CD4-positive, alpha-beta T cell (primary cell): ENCODE data around the gene MBD1. TPM values are rescaled to one million over a fixed set of nuclear protein-coding genes. Genes with fewer than 3 reads are reported as not detected.
A peak's percentile ranks its signal among the peaks of the same experiment; 100 is the strongest.
"Not testable (repeated sequence)": the region's sequence is repeated elsewhere in the genome, so short reads cannot be mapped to it uniquely, and the experiment has no call there.

ENCODE experiments used
- ATAC-seq: fragments of 200-7000 bp; cut with Tn5 transposase; one replicate; pipeline ENCODE4 v1.10.0; 2022; ENCODE audit warnings: mild to moderate bottlenecking; ENCODE audit not compliant: poor library complexity
- CTCF ChIA-PET: fragments of 350-600 bp; sonication (Branson Sonifier 250); formaldehyde crosslinking; loops from one replicate; lab custom pipeline; 2021; ENCODE audit warnings: antibody characterized with exemption, inconsistent platforms; lab: Charles Lee
- POLR2A ChIA-PET: fragments of 350-600 bp; sonication (Branson Sonifier 250); formaldehyde crosslinking; loops from one replicate; lab custom pipeline; 2021; ENCODE audit warnings: antibody characterized with exemption, inconsistent platforms; lab: Charles Lee
- DNase-seq, 14 experiments: peaks; one replicate each; pipeline ENCODE4 v3.0.0-alpha.2; 2013 to 2020; ENCODE audit warnings: mixed read lengths in 2 of 14
- H3K27ac ChIP-seq, 2 donors: one replicate each; pipeline versions ENCODE4 v1.5.1 to v1.7.0; 2013; ENCODE audit warnings: low read length in 2 of 2, low read depth in 1 of 2, mild to moderate bottlenecking in 1 of 2
- H3K27me3 ChIP-seq, 2 experiments: 1 replicate in 1 of 2; 2 replicates in 1 of 2; pipeline versions ENCODE4 v1.6.1 to v1.7.0; 2013; ENCODE audit warnings: low read length in 2 of 2, control low read depth in 1 of 2, mild to moderate bottlenecking in 1 of 2, moderate library complexity in 1 of 2; ENCODE audit not compliant: insufficient read depth in 2 of 2, control insufficient read depth in 1 of 2
- H3K36me3 ChIP-seq: one replicate; pipeline ENCODE4 v1.6.1; 2013; ENCODE audit warnings: low read length, control low read depth; ENCODE audit not compliant: insufficient read depth
- H3K4me1 ChIP-seq: one replicate; pipeline ENCODE4 v1.6.1; 2013; ENCODE audit warnings: low read length, control low read depth; ENCODE audit not compliant: insufficient read depth
- H3K4me3 ChIP-seq: one replicate; pipeline ENCODE4 v1.5.1; 2013; ENCODE audit warnings: mild to moderate bottlenecking, low read length, moderate library complexity
- H3K9me3 ChIP-seq, 2 experiments: 1 replicate in 1 of 2; 2 replicates in 1 of 2; pipeline versions ENCODE4 v1.6.1 to v1.7.0; 2013; ENCODE audit warnings: low read length in 2 of 2, mild to moderate bottlenecking in 2 of 2, control low read depth in 1 of 2, moderate library complexity in 1 of 2; ENCODE audit not compliant: control insufficient read depth in 1 of 2, insufficient read depth in 1 of 2
- H3K27ac Mint-ChIP-seq: one replicate; pipeline ENCODE4 v1.8.0; 2020; ENCODE audit warnings: mixed read lengths
- H3K27me3 Mint-ChIP-seq: one replicate; pipeline ENCODE4 v1.8.0; 2021; ENCODE audit warnings: mixed read lengths
- H3K36me3 Mint-ChIP-seq: one replicate; pipeline ENCODE4 v1.8.0; 2021; ENCODE audit warnings: low read depth, mixed read lengths
- H3K4me1 Mint-ChIP-seq: one replicate; pipeline ENCODE4 v1.8.0; 2021; ENCODE audit warnings: low read depth, mixed read lengths
- H3K4me3 Mint-ChIP-seq: one replicate; pipeline ENCODE4 v1.8.0; 2020; ENCODE audit warnings: mild to moderate bottlenecking, mixed read lengths
- H3K9me3 Mint-ChIP-seq: one replicate; pipeline ENCODE4 v1.8.0; 2020; ENCODE audit warnings: mixed read lengths
- intact Hi-C, 2 experiments: fragments of 100-400 bp; cut with DNase I in 1 of 2; cut with micrococcal nuclease in 1 of 2; formaldehyde crosslinking; loops; one replicate each; pipeline versions ENCODE4 v1.15.1 to v1.9.0; 2023 to 2025; cut with DNase I, micrococcal nuclease
- total RNA-seq, 174 experiments: library from RNA in 2 of 174; stranded (reverse) in 2 of 174; gene quantifications; one replicate each; pipeline ENCODE4 v1.2.3 and lab custom pipeline; 2021 to 2026
- TF ChIP-seq, protein P1 (sequence below): fragments of 200-600 bp; IDR thresholded peaks from one replicate; pipeline ENCODE4 v1.8.0; 2022; ENCODE audit warnings: antibody characterized with exemption, mild to moderate bottlenecking

MBD1 gene
- total RNA-seq, 2 experiments from 2014 or later: 103 to 107 TPM

DNA sequence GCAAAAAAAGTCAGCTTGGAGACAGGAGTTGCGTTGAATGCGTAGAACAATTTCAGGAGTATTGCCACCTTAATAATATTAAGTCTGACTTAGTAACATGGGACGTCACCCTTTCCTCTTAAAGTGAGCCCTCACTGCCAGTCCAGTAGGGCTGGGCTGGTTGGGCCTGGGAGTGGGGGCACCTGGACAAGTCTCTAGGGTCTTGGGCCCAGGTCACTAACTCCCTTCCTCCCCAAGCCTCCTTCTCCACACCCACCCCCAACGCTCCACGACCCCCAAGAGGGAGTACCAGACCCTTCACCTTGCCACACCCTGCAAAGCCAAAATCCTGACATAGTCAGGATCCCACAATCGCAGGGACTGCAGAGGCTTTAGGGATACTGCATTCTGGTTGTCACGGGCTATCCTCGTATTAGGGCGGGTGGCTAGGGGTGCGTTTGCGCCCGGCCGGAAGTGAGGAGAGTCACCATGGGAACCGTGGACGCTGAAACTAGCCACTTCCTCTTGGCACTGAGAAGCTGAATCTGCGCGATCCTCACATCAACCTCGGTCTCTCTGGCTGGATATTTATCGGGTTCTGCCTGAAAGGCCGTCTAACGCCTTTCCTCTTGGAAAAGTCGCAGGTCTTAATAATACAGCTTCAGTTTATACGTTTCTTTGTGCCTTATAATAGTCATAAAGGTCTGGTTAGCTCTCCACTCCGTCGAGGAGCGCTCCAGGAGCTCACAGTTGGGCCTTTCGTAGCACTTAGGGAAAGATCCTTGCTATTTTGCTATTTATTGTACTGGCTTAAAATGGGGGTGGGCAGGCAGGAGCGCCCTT is 16.5 kb upstream of the MBD1 start:
- peaks cover 13 to 17% of the 10 kb centered on the region in 2 experiments for H3K27me3 ChIP-seq
- ChIA-PET CTCF (interaction anchor here (0.8 kb wide), 1 partner anchor 10 kb away, joined by 3 read pairs; no protein-coding TSS in a partner anchor), POLR2A (interaction anchor here (0.8 to 1.1 kb wide), 3 partner anchors 8 to 17 kb away, joined by 3 to 6 read pairs (median 5); partner anchors contain the start of gene MBD1)
- Mint-ChIP-seq H3K27me3 (peaks cover 40% of the 10 kb centered on the region), H3K9me3 (no peaks in the 10 kb centered on the region), H3K4me1 (peaks cover 11% of the 10 kb centered on the region), H3K27ac (no peak overlapping the region), H3K4me3 (peak overlapping the region; percentile 83), H3K36me3 (no peaks in the 10 kb centered on the region)
- peak; percentile 97 for ATAC-seq
- TF ChIP-seq, protein P1, sequence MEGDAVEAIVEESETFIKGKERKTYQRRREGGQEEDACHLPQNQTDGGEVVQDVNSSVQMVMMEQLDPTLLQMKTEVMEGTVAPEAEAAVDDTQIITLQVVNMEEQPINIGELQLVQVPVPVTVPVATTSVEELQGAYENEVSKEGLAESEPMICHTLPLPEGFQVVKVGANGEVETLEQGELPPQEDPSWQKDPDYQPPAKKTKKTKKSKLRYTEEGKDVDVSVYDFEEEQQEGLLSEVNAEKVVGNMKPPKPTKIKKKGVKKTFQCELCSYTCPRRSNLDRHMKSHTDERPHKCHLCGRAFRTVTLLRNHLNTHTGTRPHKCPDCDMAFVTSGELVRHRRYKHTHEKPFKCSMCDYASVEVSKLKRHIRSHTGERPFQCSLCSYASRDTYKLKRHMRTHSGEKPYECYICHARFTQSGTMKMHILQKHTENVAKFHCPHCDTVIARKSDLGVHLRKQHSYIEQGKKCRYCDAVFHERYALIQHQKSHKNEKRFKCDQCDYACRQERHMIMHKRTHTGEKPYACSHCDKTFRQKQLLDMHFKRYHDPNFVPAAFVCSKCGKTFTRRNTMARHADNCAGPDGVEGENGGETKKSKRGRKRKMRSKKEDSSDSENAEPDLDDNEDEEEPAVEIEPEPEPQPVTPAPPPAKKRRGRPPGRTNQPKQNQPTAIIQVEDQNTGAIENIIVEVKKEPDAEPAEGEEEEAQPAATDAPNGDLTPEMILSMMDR: no peak
- peaks cover 13% of the 10 kb centered on the region for H3K4me1 ChIP-seq
- H3K4me3 ChIP-seq: peak overlapping the region; percentile 51
- peaks cover 0 to 9% of the 10 kb centered on the region in 2 experiments for H3K9me3 ChIP-seq
- peak; percentile 39 to 85 (median 60) for DNase-seq
- H3K36me3 ChIP-seq: no peaks in the 10 kb centered on the region
- intact Hi-C loops: no loop called here
- no peak overlapping the region for H3K27ac ChIP-seq

DNA sequence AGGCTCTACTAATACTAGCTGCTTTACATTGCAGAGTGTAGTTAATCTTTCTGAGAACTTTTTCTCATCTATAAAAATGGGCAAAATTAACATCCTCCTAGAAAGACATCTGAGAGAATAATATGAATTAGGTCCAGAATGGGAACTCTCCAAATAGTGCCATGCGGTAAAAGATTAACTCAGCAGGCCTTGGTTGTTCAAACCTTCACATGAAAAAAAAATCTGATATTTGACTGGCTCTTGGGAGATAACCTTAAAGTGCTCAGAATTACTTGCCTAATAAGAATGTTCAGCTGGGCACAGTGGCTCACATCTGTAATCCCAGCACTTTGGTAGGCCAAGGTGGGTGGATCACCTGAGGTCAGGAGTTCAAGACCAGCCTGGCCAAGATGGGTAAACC is 11.7 kb upstream of the MBD1 start:
- no peaks in the 10 kb centered on the region for H3K27me3 ChIP-seq
- Mint-ChIP-seq H3K36me3 (peaks cover 2% of the 10 kb centered on the region), H3K27me3 (peaks cover 2% of the 10 kb centered on the region), H3K27ac (no peak overlapping the region), H3K9me3 (no peaks in the 10 kb centered on the region), H3K4me3 (no peak overlapping the region), H3K4me1 (peaks cover 12% of the 10 kb centered on the region)
- H3K4me1 ChIP-seq: peaks cover 12% of the 10 kb centered on the region
- no peak overlapping the region for H3K4me3 ChIP-seq
- TF ChIP-seq, protein P1: no peak
- intact Hi-C loops: no loop called here
- ChIA-PET POLR2A (no interaction called here), CTCF (no interaction called here)
- no peak overlapping the region for H3K27ac ChIP-seq
- DNase-seq (no peak), ATAC-seq (no peak)
- H3K36me3 ChIP-seq: no peaks in the 10 kb centered on the region
- no peaks in the 10 kb centered on the region for H3K9me3 ChIP-seq

DNA sequence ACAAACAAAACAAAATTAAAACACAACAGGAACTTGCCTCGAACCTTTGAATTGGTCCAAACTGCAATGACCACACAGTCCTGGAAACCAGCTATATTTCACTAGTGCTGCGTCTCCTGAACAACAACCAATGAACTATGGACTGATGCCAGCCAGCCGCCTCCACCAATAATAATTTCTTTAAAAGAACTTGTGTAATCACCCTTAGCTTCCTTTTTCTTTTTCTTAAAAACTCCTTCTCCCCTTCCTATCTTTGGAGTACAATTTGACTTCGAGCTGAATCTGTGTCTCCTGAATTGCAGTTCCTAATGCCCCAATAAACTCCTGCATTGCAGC is 7.8 kb upstream of the MBD1 start:
- Histone ChIP-seq H3K36me3 (peaks cover 22% of the 10 kb centered on the region), H3K4me1 (peaks cover 24% of the 10 kb centered on the region), H3K9me3 (no peaks in the 10 kb centered on the region), H3K27me3 (no peaks in the 10 kb centered on the region), H3K27ac (peak overlapping the region in 1 of 2 donors; percentile 15), H3K4me3 (no peak overlapping the region)
- Mint-ChIP-seq H3K27me3 (no peaks in the 10 kb centered on the region), H3K4me1 (peaks cover 27% of the 10 kb centered on the region), H3K4me3 (peak overlapping the region; percentile 86), H3K27ac (peak overlapping the region; percentile 81), H3K9me3 (no peaks in the 10 kb centered on the region), H3K36me3 (peaks cover 35% of the 10 kb centered on the region)
- TF ChIP-seq, protein P1: no peak
- DNase-seq (no peak), ATAC-seq (no peak)
- intact Hi-C loops: loop anchor here (5.0 to 10.0 kb wide), 8 partner anchors 68 to 908 kb away; partner anchors contain the start of genes MEX3C (in 2 of the 2), ACAA2 (in 1 of the 2), C18orf32 (in 1 of the 2) and RPL17 (in 1 of the 2)
- ChIA-PET CTCF (interaction anchor here (1.5 to 2.2 kb wide), 2 partner anchors 18 to 68 kb away, joined by 4 to 5 read pairs; no protein-coding TSS in a partner anchor), POLR2A (interaction anchor here (1.1 to 2.1 kb wide), 6 partner anchors 7 to 476 kb away, joined by 3 to 9 read pairs (median 5); partner anchors contain the start of genes ACAA2, CFAP53 and MBD1)

DNA sequence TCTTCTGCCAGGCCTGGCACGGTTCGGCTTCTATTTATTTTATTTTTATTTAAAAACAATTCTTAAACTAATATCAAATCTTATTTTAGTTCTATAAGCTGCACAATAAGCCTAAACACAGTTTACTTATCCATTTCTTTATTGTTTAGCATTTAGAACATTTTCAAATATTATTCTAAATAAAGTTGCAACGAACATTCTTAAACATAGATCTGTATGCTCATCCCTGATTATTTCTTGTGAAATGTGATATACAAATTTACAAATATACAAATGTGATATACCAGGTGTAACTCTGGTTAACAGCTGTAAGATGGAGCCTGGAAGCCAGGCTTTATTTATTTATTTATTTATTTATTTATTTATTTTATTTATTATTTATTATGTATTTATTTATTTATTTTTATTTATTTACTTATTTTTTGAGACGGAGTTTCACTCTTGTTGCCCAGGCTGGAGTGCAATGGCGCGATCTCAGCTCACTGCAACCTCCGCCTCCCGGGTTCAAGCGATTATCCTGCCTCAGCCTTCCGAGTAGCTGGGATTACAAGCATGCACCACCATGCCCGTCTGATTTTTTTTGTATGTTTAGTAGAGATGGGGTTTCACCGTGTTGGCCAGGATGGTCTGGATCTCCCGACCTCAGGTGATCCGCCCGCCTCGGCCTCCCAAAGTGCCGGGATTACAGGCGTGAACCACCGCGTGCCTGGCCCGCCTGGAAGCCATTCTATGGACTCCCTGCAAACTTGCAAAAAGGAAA is 7.2 kb upstream of the MBD1 start:
- H3K36me3 Mint-ChIP-seq: peaks cover 41% of the 10 kb centered on the region
- peaks cover 24% of the 10 kb centered on the region for H3K4me1 ChIP-seq
- not testable (repeated sequence) for ATAC-seq, H3K27me3 Mint-ChIP-seq, H3K9me3 ChIP-seq, H3K27me3 ChIP-seq, H3K9me3 Mint-ChIP-seq
- ChIA-PET POLR2A (interaction anchor here (1.1 to 1.8 kb wide), 4 partner anchors 15 to 475 kb away, joined by 3 to 5 read pairs (median 4); partner anchors contain the start of genes ACAA2 and CFAP53), CTCF (interaction anchor here (1.5 to 2.2 kb wide), 2 partner anchors 19 to 68 kb away, joined by 4 to 5 read pairs; no protein-coding TSS in a partner anchor)
- peaks cover 27% of the 10 kb centered on the region for H3K4me1 Mint-ChIP-seq
- peak in 1 of 14 experiments; percentile 15 for DNase-seq
- intact Hi-C loops: loop anchor here (1.0 to 10.0 kb wide), 9 partner anchors 19 to 909 kb away; partner anchors contain the start of genes MEX3C (in 2 of the 2), ACAA2 (in 1 of the 2), C18orf32 (in 1 of the 2) and RPL17 (in 1 of the 2)
- H3K27ac ChIP-seq: peak overlapping the region; percentile 65 to 93
- H3K27ac Mint-ChIP-seq: peak overlapping the region; percentile 98
- H3K36me3 ChIP-seq: peaks cover 27% of the 10 kb centered on the region
- peak overlapping the region; percentile 85 for H3K4me3 ChIP-seq
- H3K4me3 Mint-ChIP-seq: peak overlapping the region; percentile 96
